HL-60 (cell line): ENCODE data around the gene CCDC187.

ENCODE experiments used
- DNase-seq, 2 experiments: peaks; one replicate each; pipeline ENCODE4 v3.0.0-alpha.2; 2010 to 2020; ENCODE audit warnings: low read depth in 1 of 2, low spot score in 1 of 2
- H3K27ac ChIP-seq: fragments of 250-450 bp; sonication (Bioruptor Pico); replicated peaks from 2 replicates; pipeline ENCODE4 v1.5.1; 2020; ENCODE audit warnings: mild to moderate bottlenecking, moderate library complexity
- H3K27me3 ChIP-seq: fragments of 250-450 bp; sonication (Bioruptor Pico); 2 replicates; pipeline ENCODE4 v1.5.1; 2021; ENCODE audit warnings: mild to moderate bottlenecking, moderate library complexity; ENCODE audit not compliant: insufficient read depth, poor library complexity, severe bottlenecking
- H3K4me3 ChIP-seq: replicated peaks from 2 replicates; pipeline ENCODE4 v1.5.1; 2011; ENCODE audit warnings: mild to moderate bottlenecking, control low read depth, low read length; ENCODE audit not compliant: insufficient read depth
- CTCF ChIP-seq: IDR thresholded peaks from one replicate; pipeline ENCODE4 v1.5.1; 2011; ENCODE audit warnings: low read length, control low read depth, inconsistent platforms; ENCODE audit not compliant: insufficient read depth
- GABPA ChIP-seq: IDR thresholded peaks from 2 replicates; pipeline ENCODE4 v1.6.1; 2012; ENCODE audit warnings: low read depth
- POLR2AphosphoS5 ChIP-seq: IDR thresholded peaks from 2 replicates; pipeline ENCODE4 v1.6.1; 2012; ENCODE audit warnings: low read depth
- REST ChIP-seq: IDR thresholded peaks from 2 replicates; pipeline ENCODE4 v1.6.1; 2012; ENCODE audit warnings: low read depth; ENCODE audit not compliant: insufficient replicate concordance
- SPI1 ChIP-seq: IDR thresholded peaks from 2 replicates; pipeline ENCODE4 v1.6.1; 2012; ENCODE audit warnings: low read depth, mild to moderate bottlenecking, borderline replicate concordance

CCDC187 gene

GRCh38 chr9:136216541-136217244 is 87.2 kb downstream of the CCDC187 start:
- H3K4me3 ChIP-seq, result no peak overlapping the region
- H3K27me3 ChIP-seq, result no peaks in the 10 kb centered on the region
- no peak overlapping the region for H3K27ac ChIP-seq
- TF ChIP-seq GABPA (no peak), REST (no peak), POLR2AphosphoS5 (no peak)
- DNase-seq, result no peak

- Histone ChIP-seq H3K27ac (no peak overlapping the region), H3K4me3 (no peak overlapping the region), H3K27me3 (no peaks in the 10 kb centered on the region)
- TF ChIP-seq SPI1 (no peak), REST (no peak), CTCF (no peak), POLR2AphosphoS5 (no peak), GABPA (no peak)
- DNase-seq, result no peak
These were observed 90.2 kb downstream of the CCDC187 start for GRCh38 chr9:136213733-136214132.

- DNase-seq, result no peak
- H3K27ac ChIP-seq, result no peak overlapping the region
- no peak overlapping the region for H3K4me3 ChIP-seq
- TF ChIP-seq REST (no peak), SPI1 (no peak), POLR2AphosphoS5 (no peak), CTCF (no peak), GABPA (no peak)
- no peaks in the 10 kb centered on the region for H3K27me3 ChIP-seq
These were observed 91.4 kb downstream of the CCDC187 start for GRCh38 chr9:136212345-136212950.
